Endometrium (tissue), 2 donors: ENCODE measurements around the gene EXOSC9.

Experiments
- FAIRE-seq: peaks from 2 replicates; lab custom pipeline; 2012; peaks lifted over from hg19 to GRCh38; lab: Jason Lieb, UNC
- donor health status: control.
- donor health status: control.

Gene EXOSC9

DNA sequence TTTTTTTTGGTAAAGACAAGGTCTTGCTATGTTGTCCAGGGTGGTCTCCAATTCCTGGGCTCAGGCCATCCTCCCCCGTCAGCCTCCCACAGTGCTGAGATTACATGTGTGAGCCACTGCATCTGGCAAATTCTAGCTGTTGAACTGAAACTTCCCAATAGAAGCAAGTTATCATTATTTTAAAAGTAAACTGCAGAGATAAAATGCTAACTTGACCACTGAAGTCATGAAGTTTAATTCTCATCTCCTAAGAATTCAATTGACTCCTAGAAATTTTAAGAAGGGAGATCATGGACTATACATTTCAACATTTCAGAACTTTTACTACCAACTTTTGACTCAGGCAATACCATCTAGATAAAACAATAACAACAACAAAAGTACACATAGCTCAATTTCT lies 11.7 kb upstream of the EXOSC9 start:
- no peak for FAIRE-seq

DNA sequence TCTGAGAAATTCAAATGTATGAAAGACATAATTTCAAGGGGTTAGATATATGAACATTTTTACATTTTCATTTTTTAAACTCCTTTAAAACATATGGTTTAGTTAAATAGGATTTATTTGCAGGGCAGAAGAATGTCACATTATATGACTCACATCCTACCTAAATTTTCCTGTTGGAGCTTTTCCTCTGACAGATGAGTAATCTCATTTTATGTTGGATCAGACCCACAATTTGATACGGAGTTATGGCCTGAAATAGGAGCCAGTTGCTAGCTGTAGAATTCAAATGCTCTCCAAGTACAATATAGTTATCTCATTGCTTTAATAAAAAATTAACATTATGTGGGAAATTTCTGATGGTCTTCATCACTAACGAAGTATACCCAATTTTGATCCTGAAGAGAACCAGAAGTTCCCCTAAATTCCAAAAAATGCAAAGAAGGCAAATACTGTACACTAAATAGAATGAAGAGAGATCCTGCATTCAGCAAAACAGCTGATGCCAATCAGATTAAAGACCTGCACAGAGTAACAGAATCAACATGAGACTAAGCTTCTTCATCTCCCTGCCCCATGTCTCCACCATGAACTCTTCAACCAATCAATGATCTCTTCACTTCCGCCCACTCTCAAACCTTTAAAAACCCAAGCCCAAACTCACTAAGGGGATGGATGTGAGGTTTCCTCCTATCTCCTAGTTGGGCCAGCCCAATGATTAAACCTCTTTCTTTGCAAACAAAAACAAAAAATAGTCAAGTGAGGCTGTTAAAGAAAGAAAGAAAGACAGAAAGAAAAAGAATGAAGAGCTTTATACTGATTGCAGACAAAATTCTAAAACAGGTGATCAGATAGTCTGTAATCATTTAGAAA lies 10.9 kb upstream of the EXOSC9 start:
- no peak for FAIRE-seq

DNA sequence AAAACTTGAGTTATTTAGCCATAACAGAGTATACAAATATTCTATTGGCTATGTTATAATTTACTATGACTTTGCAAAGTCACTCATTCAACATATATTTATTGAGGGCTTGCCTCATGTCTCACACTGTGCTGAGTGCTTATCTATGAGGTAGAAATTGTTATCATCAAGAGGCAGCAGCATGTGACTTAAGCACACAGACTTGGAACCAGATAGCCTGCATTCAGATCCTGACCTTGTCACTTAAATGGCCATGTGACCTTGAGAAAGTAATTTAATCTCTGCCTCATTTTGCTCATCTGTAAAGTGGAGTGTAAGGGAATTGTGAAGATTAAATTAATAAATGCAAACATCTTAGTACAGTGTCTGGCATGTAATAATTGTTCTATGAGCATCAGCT lies 10.1 kb upstream of the EXOSC9 start:
- FAIRE-seq: no peak

GRCh38 chr4:121791481-121791880 lies 9.6 kb upstream of the EXOSC9 start:
- FAIRE-seq: no peak

GRCh38 chr4:121792966-121793365 lies 8.2 kb upstream of the EXOSC9 start:
- FAIRE-seq: no peak

DNA sequence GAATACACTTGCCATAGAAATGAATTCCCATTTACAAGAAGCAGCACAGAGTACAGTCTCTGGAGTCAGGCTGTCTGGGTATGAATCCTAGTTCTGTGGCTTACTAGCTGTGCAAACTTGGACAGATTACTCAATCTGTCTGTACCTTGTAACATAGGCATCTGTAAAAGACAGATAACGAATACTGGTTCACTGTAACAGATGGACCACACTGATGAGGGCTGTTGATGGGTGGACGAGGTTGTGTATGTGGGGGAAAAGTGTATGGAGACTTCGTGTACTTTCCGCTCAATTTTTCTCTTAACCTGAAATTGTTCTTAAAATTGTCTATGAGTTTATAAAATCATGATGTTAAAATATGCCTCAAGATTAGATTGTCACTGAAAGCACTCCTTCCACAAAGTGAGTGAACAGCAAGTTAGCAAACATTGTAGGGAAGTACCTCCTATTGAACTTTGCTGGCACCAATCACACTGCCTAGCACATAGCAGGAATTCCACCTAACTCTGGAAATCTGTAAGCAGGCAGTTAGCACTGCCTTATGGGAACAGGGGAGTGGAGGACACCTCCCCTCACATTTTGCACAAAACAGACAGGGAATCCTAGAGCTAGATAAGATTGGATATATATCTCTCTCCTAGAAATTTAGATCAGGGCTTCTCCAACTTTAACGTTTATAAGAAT lies 6.5 kb upstream of the EXOSC9 start:
- no peak for FAIRE-seq

DNA sequence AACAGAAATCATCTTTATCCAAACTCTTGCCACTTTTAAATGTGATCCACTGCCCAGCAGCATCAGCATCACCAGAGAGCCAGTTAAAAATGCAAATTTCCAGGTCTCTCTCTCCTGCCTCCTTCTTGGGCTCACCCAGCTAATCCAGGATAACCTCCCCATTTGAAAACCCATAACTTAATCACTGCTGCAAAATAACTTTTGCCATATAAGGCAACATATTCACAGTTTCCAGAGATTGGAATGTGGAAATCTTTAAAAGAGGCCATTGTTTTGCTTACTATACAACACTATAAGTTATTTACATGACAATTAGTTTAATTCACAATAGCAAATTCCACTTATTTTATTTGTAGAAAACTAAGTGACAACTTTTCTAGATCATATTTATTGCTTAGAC lies 4.8 kb upstream of the EXOSC9 start:
- no peak for FAIRE-seq

GRCh38 chr4:121799208-121799823 lies 1.8 kb upstream of the EXOSC9 start:
- FAIRE-seq: no peak

DNA sequence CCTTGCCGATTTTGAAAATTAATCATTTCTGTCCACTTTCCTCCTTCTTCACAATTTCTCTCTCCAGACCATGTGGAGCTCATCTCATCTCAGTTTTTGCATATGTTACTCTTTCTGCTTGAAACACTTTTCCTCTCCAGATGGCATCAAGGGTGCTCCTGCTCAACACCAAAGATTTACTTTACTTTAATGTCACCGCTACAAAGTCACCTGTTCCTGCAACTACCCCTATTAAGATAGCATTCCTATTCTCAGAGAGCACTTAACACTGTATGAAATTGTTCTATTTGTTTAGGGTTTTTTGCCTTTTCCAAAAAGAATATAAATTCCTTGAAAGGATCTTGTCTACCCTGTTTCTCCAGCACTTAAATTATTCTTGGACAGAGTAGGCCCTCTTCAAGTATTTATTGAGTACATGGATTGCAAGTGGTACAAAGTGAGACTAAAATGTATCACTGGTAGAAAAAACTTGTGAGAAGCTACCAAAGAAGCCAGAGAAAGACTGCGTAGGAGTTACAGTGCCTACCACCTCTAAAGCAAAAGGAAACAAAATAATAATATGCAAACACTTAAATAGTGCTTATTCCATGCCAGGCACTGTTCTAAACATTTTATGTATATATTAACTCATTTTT lies 1.1 kb upstream of the EXOSC9 start:
- no peak for FAIRE-seq

- no peak for FAIRE-seq
Measured at GRCh38 chr4:121800638-121800960, 524 bp upstream of the EXOSC9 start.

DNA sequence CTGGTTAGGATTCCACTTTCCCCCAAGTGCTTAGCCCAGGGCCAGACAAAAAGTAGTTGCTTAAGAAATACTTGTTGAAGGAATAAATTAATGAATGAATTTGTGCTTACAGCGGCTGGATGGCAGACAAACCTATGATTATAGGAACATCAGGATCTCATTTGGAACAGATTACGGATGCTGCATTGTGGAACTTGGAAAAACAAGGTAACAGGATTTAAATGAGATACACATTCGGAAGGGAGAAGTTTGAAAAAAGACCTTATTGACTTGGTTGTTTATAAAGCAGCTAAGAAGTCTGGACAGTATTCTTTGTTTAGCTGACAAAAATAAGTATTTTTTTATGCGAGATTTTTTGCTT lies 572 bp downstream of the EXOSC9 start:
- FAIRE-seq: no peak

DNA sequence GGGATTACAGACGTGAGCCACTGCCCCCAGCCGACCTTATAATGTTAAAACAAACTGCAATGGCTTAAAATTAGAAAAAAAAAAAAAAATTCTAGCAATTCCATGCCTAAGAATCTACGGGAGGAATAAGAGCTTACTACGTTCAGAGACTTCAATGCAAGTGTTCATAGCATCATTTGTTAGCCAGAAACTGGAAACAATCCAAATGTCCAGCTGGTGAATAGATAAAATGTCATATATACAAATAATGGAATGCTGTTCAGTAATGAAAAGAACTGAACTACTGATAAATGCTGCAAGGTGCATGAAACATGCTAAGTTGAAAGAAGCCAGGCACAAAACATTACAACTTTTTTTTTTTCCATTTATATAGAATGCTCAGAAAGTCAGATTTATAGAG lies 5.3 kb downstream of the EXOSC9 start:
- no peak for FAIRE-seq

- no peak for FAIRE-seq
Measured at GRCh38 chr4:121811122-121811521, 10.0 kb downstream of the EXOSC9 start.

DNA sequence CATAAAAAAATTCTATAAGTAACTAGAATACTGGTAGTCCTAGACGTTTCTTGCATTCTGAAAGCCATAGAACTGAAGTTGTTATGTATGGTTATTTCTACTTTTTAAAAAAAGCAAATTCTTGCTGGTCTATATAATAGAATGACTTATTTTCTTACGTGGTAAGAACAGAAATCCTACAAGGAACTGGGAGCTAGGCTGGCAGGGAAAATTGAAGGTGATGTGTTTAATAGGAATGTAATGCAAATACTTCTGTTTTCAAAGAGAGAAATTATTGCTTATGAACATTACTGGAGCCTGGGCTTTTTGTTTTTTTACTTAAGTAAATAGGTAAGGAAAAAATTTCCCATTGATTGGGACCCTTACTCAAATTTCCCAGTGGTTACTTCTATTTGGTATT lies 13.6 kb downstream of the EXOSC9 start:
- no peak for FAIRE-seq

DNA sequence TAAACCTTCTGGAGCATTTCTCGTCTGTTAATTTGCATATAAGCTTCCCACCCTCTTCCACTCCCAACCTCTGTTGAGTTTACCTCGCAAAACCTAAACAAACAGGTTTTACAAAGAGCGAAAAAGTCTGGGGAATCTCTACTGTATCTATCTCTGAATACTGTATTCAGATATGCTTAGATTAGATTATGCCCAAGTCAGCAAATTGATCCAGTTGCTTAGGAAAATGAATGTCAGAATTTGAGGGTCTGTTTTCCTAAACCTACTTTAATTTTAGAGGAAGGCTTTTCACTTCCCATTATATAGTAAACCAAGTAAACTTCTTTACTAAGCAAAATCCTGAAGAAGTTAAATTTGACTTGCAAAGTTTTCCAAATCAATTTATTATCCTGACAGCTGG lies 15.9 kb downstream of the EXOSC9 start:
- FAIRE-seq: no peak

DNA sequence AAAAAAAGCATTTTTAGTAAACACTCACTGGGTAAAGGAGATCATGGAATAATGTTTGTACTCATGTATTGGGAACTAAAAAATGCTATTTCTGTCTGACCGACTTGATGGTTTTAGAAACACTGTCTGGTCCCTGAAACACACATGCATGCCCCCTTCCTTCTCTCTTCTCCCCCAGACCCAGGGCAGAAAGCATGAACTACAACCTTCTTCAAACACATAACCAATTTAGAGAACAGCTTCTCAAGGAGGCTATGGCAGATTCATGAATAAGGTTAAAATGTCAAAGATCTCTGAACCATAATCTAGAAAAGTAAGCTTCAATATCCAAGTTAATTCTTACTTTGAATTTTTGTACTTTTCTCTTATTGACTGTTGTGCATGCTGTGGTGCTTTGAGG lies 16.6 kb downstream of the EXOSC9 start:
- no peak for FAIRE-seq

- FAIRE-seq: no peak
Measured at GRCh38 chr4:121818215-121818614, 17.1 kb downstream of the EXOSC9 start.

DNA sequence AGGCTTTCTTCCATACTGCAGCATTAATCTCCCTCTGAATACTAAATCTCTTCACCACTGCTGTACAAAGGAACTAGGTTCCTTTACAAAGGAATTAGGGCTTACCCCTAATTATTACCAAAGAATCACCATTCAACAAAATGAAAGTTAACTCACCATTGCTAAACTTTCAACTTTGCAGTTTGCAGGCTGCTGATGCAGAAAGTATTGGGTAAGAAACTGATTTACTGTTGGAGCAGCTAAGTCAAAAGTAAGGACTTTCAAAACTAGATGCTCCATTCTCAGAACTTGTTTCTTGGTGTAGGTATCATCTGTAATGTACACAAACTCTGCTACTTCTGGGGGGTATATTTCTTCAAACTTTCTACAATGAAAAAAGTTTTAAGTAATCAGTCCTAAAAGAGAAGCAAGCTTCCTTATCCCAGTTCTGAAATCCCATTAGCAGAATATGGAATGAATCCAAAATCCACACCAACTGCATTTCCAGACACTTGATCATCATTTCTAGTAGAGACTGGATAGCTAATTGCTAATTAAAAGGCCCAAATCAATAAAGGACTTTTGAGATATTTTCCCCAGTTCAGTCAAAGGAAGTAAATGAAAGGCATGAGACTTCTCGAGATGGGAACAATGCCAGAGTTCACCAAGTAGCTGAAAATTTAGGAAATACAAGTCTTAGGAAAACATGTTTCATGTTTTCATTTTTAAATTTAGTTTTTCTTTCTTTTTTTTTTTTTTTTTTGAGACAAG lies 18.3 kb downstream of the EXOSC9 start:
- no peak for FAIRE-seq

- FAIRE-seq: no peak
Measured at GRCh38 chr4:121822047-121822446, 20.9 kb downstream of the EXOSC9 start.

- no peak for FAIRE-seq
Measured at GRCh38 chr4:121822796-121823504, 21.8 kb downstream of the EXOSC9 start.

DNA sequence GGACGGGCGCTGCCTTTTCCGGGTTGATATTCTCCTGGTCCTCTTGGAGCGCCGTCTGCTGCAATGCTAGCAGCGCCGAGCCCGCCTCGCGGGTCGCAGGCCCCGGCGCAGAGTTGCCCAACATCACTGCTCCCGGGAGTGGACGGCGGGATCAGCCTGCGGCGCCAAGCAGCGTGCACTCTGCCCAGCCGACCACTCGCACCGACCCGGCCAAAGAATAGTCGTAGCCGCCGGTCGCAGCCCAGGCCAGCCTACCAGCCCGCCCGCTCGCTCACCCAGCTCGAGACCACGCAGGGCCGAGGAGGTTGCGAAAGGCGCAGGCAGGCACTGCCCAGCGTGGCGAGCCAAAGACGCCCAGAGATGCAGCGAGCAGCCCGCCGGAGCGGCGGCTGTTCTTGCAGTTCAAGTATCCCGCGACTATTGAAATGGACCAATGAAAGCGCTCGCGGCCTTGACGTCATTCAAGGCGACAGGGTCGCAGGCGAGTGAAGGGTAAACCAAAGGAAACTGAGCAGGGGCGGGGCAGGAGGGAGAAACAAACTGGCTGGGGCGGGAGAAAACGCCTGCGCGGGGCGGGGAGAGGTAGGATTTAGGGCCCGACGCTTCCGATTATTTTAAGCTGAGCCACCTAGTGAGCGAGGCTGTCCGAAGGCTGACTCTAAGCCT lies 22.5 kb downstream of the EXOSC9 start, which contains the start of gene CCNA2:
Gene CCNA2 (minus strand): TSS at position 379 of the 666 bp plus-strand sequence. CDS start 255 bp downstream, at position 124.
- peak; percentile 82 for FAIRE-seq
